IMR-90 (cell line): ENCODE measurements around the gene GPX3. TPM values are rescaled to one million over a fixed set of nuclear protein-coding genes. Genes with fewer than 3 reads are reported as not detected.

Experiments
- ATAC-seq: fragments of 200-7000 bp; cut with Tn5 transposase; 2 replicates; pipeline ENCODE4 v1.9.1; 2020; ENCODE audit warnings: low read depth, mild to moderate bottlenecking, moderate library complexity
- BruUV-seq: library from RNA; stranded (reverse); fragments of 400-500 nt; replicated peaks from 2 replicates; lab custom pipeline; 2021; lab: Mats Ljungman, UMichigan
- CTCF ChIA-PET: fragments of 300-600 bp; formaldehyde crosslinking; extraction: SDS; loops from one replicate; lab custom pipeline; 2021; ENCODE audit warnings: antibody characterized with exemption; lab: Yijun Ruan, JAX
- POLR2A ChIA-PET: fragments of 300-600 bp; sonication (Branson Sonifier 250); formaldehyde crosslinking; loops from one replicate; lab custom pipeline; 2022; ENCODE audit warnings: antibody characterized with exemption; ENCODE audit not compliant: unreplicated experiment; lab: Charles Lee
- DNase-seq: peaks from one replicate; pipeline ENCODE4 v3.0.0; 2013
- H2AFZ ChIP-seq: replicated peaks from 2 replicates; pipeline ENCODE3; 2013; ENCODE audit warnings: low read length, mild to moderate bottlenecking; ENCODE audit not compliant: poor library complexity
- H2AK5ac ChIP-seq: 2 replicates; pipeline ENCODE4 v1.6.1; 2013; ENCODE audit warnings: low read depth, low read length, inconsistent platforms
- H2AK9ac ChIP-seq: replicated peaks from 2 replicates; pipeline ENCODE3; 2013; ENCODE audit warnings: mild to moderate bottlenecking, low read depth, low read length, moderate library complexity; ENCODE audit not compliant: poor library complexity
- H2BK120ac ChIP-seq: 2 replicates; pipeline ENCODE4 v1.6.1; 2013; ENCODE audit warnings: low read depth, low read length, inconsistent platforms
- H2BK15ac ChIP-seq: 3 replicates; pipeline ENCODE4 v1.6.1; 2013; ENCODE audit warnings: low read depth, low read length, inconsistent platforms
- H2BK20ac ChIP-seq: 2 replicates; pipeline ENCODE4 v1.6.1; 2013; ENCODE audit warnings: low read depth, mild to moderate bottlenecking, inconsistent platforms, low read length, moderate library complexity
- H2BK5ac ChIP-seq: 2 replicates; pipeline ENCODE4 v1.6.1; 2013; ENCODE audit warnings: mild to moderate bottlenecking, low read depth, low read length, inconsistent platforms; ENCODE audit not compliant: poor library complexity, severe bottlenecking
- H3K14ac ChIP-seq: replicated peaks from 2 replicates; pipeline ENCODE4 v1.6.1; 2013; ENCODE audit warnings: low read depth, low read length, inconsistent platforms
- H3K18ac ChIP-seq: 2 replicates; pipeline ENCODE4 v1.6.1; 2013; ENCODE audit warnings: low read depth, low read length, control low read depth
- H3K23ac ChIP-seq: 2 replicates; pipeline ENCODE4 v1.6.1; 2013; ENCODE audit warnings: low read depth, low read length, inconsistent platforms
- H3K27ac ChIP-seq: 2 replicates; pipeline ENCODE4 v1.5.1; 2013; ENCODE audit warnings: mild to moderate bottlenecking, control low read depth, low read length; ENCODE audit not compliant: insufficient read depth
- H3K27me3 ChIP-seq: 2 replicates; pipeline ENCODE4 v1.6.1; 2013; ENCODE audit warnings: low read length; ENCODE audit not compliant: control insufficient read depth, insufficient read depth
- H3K36me3 ChIP-seq: 2 replicates; pipeline ENCODE4 v1.6.1; 2013; ENCODE audit warnings: low read length, mixed read lengths; ENCODE audit not compliant: control insufficient read depth, insufficient read depth
- H3K4ac ChIP-seq: 2 replicates; pipeline ENCODE4 v1.6.1; 2013; ENCODE audit warnings: low read depth, low read length, inconsistent platforms
- H3K4me1 ChIP-seq: 2 replicates; pipeline ENCODE4 v1.6.1; 2013; ENCODE audit warnings: low read length, mixed read lengths; ENCODE audit not compliant: control insufficient read depth, insufficient read depth
- H3K4me2 ChIP-seq: 2 replicates; pipeline ENCODE4 v1.6.1; 2013; ENCODE audit warnings: low read depth, mild to moderate bottlenecking, control low read depth, low read length, moderate library complexity
- H3K4me3 ChIP-seq: 2 replicates; pipeline ENCODE4 v1.5.1; 2013; ENCODE audit warnings: low read depth, mild to moderate bottlenecking, control low read depth, low read length, moderate library complexity; ENCODE audit not compliant: insufficient read depth
- H3K56ac ChIP-seq: 2 replicates; pipeline ENCODE4 v1.6.1; 2013; ENCODE audit warnings: low read length, inconsistent platforms; ENCODE audit not compliant: insufficient read depth; ENCODE audit errors: extremely low read depth
- H3K79me1 ChIP-seq, 2 experiments: 2 replicates each; pipeline ENCODE4 v1.6.1; 2013; ENCODE audit warnings: low read length in 2 of 2, inconsistent platforms in 1 of 2, low read depth in 1 of 2
- H3K9ac ChIP-seq: 2 replicates; pipeline ENCODE4 v1.6.1; 2013; ENCODE audit warnings: low read depth, low read length, control low read depth
- H3K9me1 ChIP-seq: 2 replicates; pipeline ENCODE4 v1.6.1; 2013; ENCODE audit warnings: low read length, inconsistent platforms; ENCODE audit not compliant: insufficient read depth
- H3K9me3 ChIP-seq: 2 replicates; pipeline ENCODE4 v1.6.1; 2013; ENCODE audit warnings: low read length; ENCODE audit not compliant: control insufficient read depth, insufficient read depth
- H4K20me1 ChIP-seq: 2 replicates; pipeline ENCODE4 v1.6.1; 2013; ENCODE audit warnings: low read length, inconsistent platforms; ENCODE audit not compliant: insufficient read depth
- H4K5ac ChIP-seq: 2 replicates; pipeline ENCODE4 v1.6.1; 2013; ENCODE audit warnings: mild to moderate bottlenecking, low read depth, low read length, control low read depth
- H4K8ac ChIP-seq, 2 experiments: 2 replicates each; pipeline ENCODE4 v1.6.1; 2013; ENCODE audit warnings: low read depth in 2 of 2, low read length in 2 of 2, control low read depth in 1 of 2, inconsistent platforms in 1 of 2
- H4K91ac ChIP-seq: 2 replicates; pipeline ENCODE4 v1.6.1; 2013; ENCODE audit warnings: low read depth, low read length, inconsistent platforms; ENCODE audit not compliant: insufficient read depth
- BHLHE40 ChIP-seq: fragments of 150-350 bp; IDR thresholded peaks from 2 replicates; pipeline ENCODE4 v1.6.1; 2016; ENCODE audit warnings: mild to moderate bottlenecking, low read depth, low read length
- CEBPB ChIP-seq: IDR thresholded peaks from 2 replicates; pipeline ENCODE4 v1.6.1; 2012; ENCODE audit warnings: low read depth, low read length, improper control_type of control experiment
- CTCF ChIP-seq: conservative IDR thresholded peaks from 2 replicates; pipeline ENCODE4 v1.5.1; 2012; ENCODE audit warnings: mild to moderate bottlenecking, low read depth, low read length, improper control_type of control experiment
- MAFK ChIP-seq: IDR thresholded peaks from 2 replicates; pipeline ENCODE4 v1.6.1; 2012; ENCODE audit warnings: low read depth, low read length, improper control_type of control experiment
- MXI1 ChIP-seq: IDR thresholded peaks from 2 replicates; pipeline ENCODE4 v1.6.1; 2012; ENCODE audit warnings: low read depth, mild to moderate bottlenecking, low read length, moderate library complexity, borderline replicate concordance
- RFX5 ChIP-seq: IDR thresholded peaks from 2 replicates; pipeline ENCODE4 v1.8.0; 2012; ENCODE audit warnings: low read depth, mild to moderate bottlenecking, low read length, moderate library complexity
- WGBS, 2 experiments: methylation state at CpG; one replicate each; pipeline versions ENCODE4 v1.1.5 to v1.1.7; 2013; ENCODE audit warnings: missing lambda C conversion rate in 2 of 2; ENCODE audit not compliant: insufficient read length in 1 of 2; ENCODE audit errors: extremely low coverage in 2 of 2; 5-methylcytosine and 5-hydroxymethylcytosine counted together
- dilution Hi-C: fragments of 300-500 bp; cut with HindIII; formaldehyde crosslinking; loops from one replicate; pipeline ENCODE4 v1.14.3; 2018; ENCODE audit warnings: low sequenced_read_pairs; ENCODE audit not compliant: unreplicated experiment
- in situ Hi-C: fragments of 300-500 bp; cut with MboI; formaldehyde crosslinking; loops from 3 replicates; pipeline ENCODE4 v1.14.3; 2019; ENCODE audit warnings: low sequenced_read_pairs, inconsistent platforms, mixed read lengths
- intact Hi-C: fragments of 100-400 bp; cut with micrococcal nuclease; formaldehyde crosslinking; loops from 2 replicates; pipeline ENCODE4 v1.10.0; 2022
- polyA plus RNA-seq, 3 experiments: library from polyadenylated mRNA; depleted of rRNA; stranded (reverse); fragments of >200 nt; gene quantifications; 2 replicates each; pipeline ENCODE4 v1.2.3, GENCODE V29; 2012; ENCODE audit warnings: low replicate concordance in 1 of 3
- total RNA-seq: library from RNA; depleted of rRNA; stranded (reverse); fragments of >200 nt; gene quantifications from 2 replicates; pipeline ENCODE4 v1.2.3, GENCODE V29; 2012
- TF ChIP-seq, protein P1 (sequence below): fragments of 150-350 bp; IDR thresholded peaks from 2 replicates; pipeline ENCODE4 v1.6.1; 2016; ENCODE audit warnings: low read depth, mild to moderate bottlenecking, low read length, moderate library complexity, borderline replicate concordance
- TF ChIP-seq, protein P2 (sequence below): fragments of 150-350 bp; IDR thresholded peaks from 2 replicates; pipeline ENCODE4 v1.6.1; 2017; ENCODE audit warnings: mild to moderate bottlenecking, antibody characterized with exemption, low read length, low read depth

The GPX3 gene
- total and polyA plus RNA-seq, 2 of the 4 experiments (the other 2 are of a cell fraction): 0.36 to 1.0 TPM

- H3K4me3 ChIP-seq: no peak overlapping the region
- H2BK5ac ChIP-seq: no peak overlapping the region
- no peak overlapping the region for H4K5ac ChIP-seq
- no peak overlapping the region for H3K4me2 ChIP-seq
- ChIA-PET CTCF (no interaction called here), POLR2A (no interaction called here)
- H4K20me1 ChIP-seq: no peaks in the 10 kb centered on the region; the same call in 1 of the 2 replicates
- no peak overlapping the region for H3K27ac ChIP-seq
- H3K36me3 ChIP-seq: peaks cover 42% of the 10 kb centered on the region
- in situ Hi-C loops: no loop called here
- H4K91ac ChIP-seq: no peak overlapping the region
- H3K4ac ChIP-seq: no peak overlapping the region
- no peak for TF ChIP-seq MXI1
- TF ChIP-seq, protein P1, sequence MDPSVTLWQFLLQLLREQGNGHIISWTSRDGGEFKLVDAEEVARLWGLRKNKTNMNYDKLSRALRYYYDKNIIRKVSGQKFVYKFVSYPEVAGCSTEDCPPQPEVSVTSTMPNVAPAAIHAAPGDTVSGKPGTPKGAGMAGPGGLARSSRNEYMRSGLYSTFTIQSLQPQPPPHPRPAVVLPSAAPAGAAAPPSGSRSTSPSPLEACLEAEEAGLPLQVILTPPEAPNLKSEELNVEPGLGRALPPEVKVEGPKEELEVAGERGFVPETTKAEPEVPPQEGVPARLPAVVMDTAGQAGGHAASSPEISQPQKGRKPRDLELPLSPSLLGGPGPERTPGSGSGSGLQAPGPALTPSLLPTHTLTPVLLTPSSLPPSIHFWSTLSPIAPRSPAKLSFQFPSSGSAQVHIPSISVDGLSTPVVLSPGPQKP: no peak
- TF ChIP-seq, protein P2, sequence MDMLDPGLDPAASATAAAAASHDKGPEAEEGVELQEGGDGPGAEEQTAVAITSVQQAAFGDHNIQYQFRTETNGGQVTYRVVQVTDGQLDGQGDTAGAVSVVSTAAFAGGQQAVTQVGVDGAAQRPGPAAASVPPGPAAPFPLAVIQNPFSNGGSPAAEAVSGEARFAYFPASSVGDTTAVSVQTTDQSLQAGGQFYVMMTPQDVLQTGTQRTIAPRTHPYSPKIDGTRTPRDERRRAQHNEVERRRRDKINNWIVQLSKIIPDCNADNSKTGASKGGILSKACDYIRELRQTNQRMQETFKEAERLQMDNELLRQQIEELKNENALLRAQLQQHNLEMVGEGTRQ: no peak
- TF ChIP-seq CEBPB: no peak
- no peak for TF ChIP-seq MAFK
- TF ChIP-seq CTCF: no peak
- TF ChIP-seq BHLHE40: no peak
- TF ChIP-seq RFX5: no peak
- intact Hi-C loops: no loop called here
- H3K18ac ChIP-seq: no peak overlapping the region
- H3K9ac ChIP-seq: no peak overlapping the region
- H4K8ac ChIP-seq: no peak overlapping the region
- H3K9me3 ChIP-seq: no peaks in the 10 kb centered on the region
- no peak overlapping the region for H2AK5ac ChIP-seq
- peaks cover 4% of the 10 kb centered on the region; the same call in 1 of the 2 replicates for H3K4me1 ChIP-seq
- DNase-seq (no peak), ATAC-seq (no peak)
- peaks cover 22% of the 10 kb centered on the region for H3K9me1 ChIP-seq
- dilution Hi-C loops: no loop called here
- H3K23ac ChIP-seq: no peak overlapping the region
- no peaks in the 10 kb centered on the region for H3K27me3 ChIP-seq
- no peak overlapping the region for H3K56ac ChIP-seq
- H2BK20ac ChIP-seq: no peak overlapping the region
- H2AFZ ChIP-seq: no peak overlapping the region
- no peak overlapping the region for H2BK120ac ChIP-seq
- peaks cover 3% of the 10 kb centered on the region in 2 experiments; a peak in 1 of 4 replicates for H3K79me1 ChIP-seq
- BruUV-seq: no TSS peak
- H2AK9ac ChIP-seq: no peak overlapping the region
- no peak overlapping the region for H2BK15ac ChIP-seq
- H3K14ac ChIP-seq: no peak overlapping the region
- 94% methylated on average over 2 of the region's 11 CpGs; no CpG with 5 or more reads in 1 of the 2 experiments for WGBS, 2 experiments
These were observed 7.6 kb downstream of the GPX3 start for GRCh38 chr5:151027961-151028479.
